ENCODE results near the gene NNT. TPM values are rescaled to one million over a fixed set of nuclear protein-coding genes. Genes with fewer than 3 reads are reported as not detected.

Gene NNT
- total and polyA plus RNA-seq, 2 of the 8 experiments (the other 6 are each of a cell fraction or from before 2014, with no cell fraction given): 11.0 to 22.2 TPM

DNA sequence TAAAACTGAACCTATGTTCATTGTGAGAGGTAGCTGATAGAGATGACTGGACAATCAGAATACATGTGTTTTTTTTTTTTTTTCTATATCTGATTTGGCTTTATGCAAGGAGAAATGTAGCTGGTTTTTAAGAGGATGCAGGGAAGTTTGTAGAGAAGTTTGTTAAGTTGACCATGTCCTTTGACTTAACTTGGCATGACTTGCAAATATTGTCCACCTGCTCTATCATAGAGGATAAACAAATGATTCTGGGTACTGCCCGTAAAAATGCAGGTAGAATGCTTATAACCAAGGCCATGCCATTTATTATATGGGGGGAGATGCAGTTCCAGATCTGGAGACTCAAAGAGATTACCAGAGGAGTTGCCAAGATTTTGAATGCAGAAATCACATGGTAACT is 13.7 kb upstream of the NNT start (continued):
- no peak for TF ChIP-seq SAP30 (IDR thresholded peaks at IDR 0.05; ENCODE audit: insufficient read depth, insufficient replicate concordance, low read length)
- no peak for TF ChIP-seq TAF1 (IDR thresholded peaks at IDR 0.05; ENCODE audit: low read depth, low read length)
- no peak for TF ChIP-seq EP300 (IDR thresholded peaks at IDR 0.05; ENCODE audit: borderline replicate concordance in 1 of 2, low read depth in 2 of 2, low read length in 2 of 2)
- TF ChIP-seq SIRT6 (IDR thresholded peaks at IDR 0.05; ENCODE audit: low read length): no peak
- TF ChIP-seq GTF2F1 (IDR thresholded peaks at IDR 0.05; ENCODE audit: borderline replicate concordance, low read depth, low read length): no peak
- no peak for TF ChIP-seq CBX8 (IDR thresholded peaks at IDR 0.05; ENCODE audit: borderline replicate concordance, low read depth, low read length)
- no peak for TF ChIP-seq HDAC6 (IDR thresholded peaks at IDR 0.05; ENCODE audit: low read depth, low read length)
